ENCODE results near the gene MYG1.

MYG1 gene

GRCh38 chr12:53267306-53267998 lies 32.0 kb upstream of the MYG1 start:
- WGBS: 71% methylated on average over 16 of the region's 18 CpGs
- no peaks in the 10 kb centered on the region for H3K9me3 ChIP-seq (ENCODE audit: insufficient read depth, low read depth, low read length)
- H3K27me3 ChIP-seq (ENCODE audit: insufficient read depth, low read length): no peaks in the 10 kb centered on the region
- no peak overlapping the region for H3K9ac ChIP-seq (ENCODE audit: low read depth, low read length)
- H3K4me1 ChIP-seq (ENCODE audit: insufficient read depth, low read length): peaks cover 10% of the 10 kb centered on the region; the same call in 1 of the 2 replicates
- peak overlapping the region; percentile 95 for H3K4me3 ChIP-seq (ENCODE audit: low read length)
- H3K36me3 ChIP-seq (ENCODE audit: insufficient read depth, low read length): peaks cover 32% of the 10 kb centered on the region
- no peak overlapping the region for H3K27ac ChIP-seq (ENCODE audit: low read depth, low read length)

- Histone ChIP-seq H3K27ac (ENCODE audit: low read depth, low read length) (0 out of 2 replicates have a peak within 1 kb of the TSS, but pooled peaks have one; percentile 22), H3K36me3 (ENCODE audit: insufficient read depth, low read length) (peaks cover 37% of the 10 kb centered on the region), H3K4me3 (ENCODE audit: low read length) (peak within 1 kb of the TSS; percentile 95), H3K9ac (ENCODE audit: low read depth, low read length) (peak within 1 kb of the TSS; percentile 76), H3K9me3 (ENCODE audit: insufficient read depth, low read depth, low read length) (no peaks in the 10 kb centered on the region), H3K27me3 (ENCODE audit: insufficient read depth, low read length) (no peaks in the 10 kb centered on the region), H3K4me1 (ENCODE audit: insufficient read depth, low read length) (peaks cover 10% of the 10 kb centered on the region; the same call in 1 of the 2 replicates)
- under 1% methylated on average over 58 of the region's 58 CpGs for WGBS
Observed at GRCh38 chr12:53267999-53268629, 31.4 kb upstream of the MYG1 start, which contains the start of gene ESPL1. TSS of gene ESPL1 (plus strand) at chr12:53268299. CDS start at chr12:53268767, 468 bp downstream.

GRCh38 chr12:53268630-53269562 lies 30.6 kb upstream of the MYG1 start:
- H3K27ac ChIP-seq (ENCODE audit: low read depth, low read length): no peak overlapping the region
- peaks cover 39% of the 10 kb centered on the region for H3K36me3 ChIP-seq (ENCODE audit: insufficient read depth, low read length)
- peaks cover 10% of the 10 kb centered on the region; the same call in 1 of the 2 replicates for H3K4me1 ChIP-seq (ENCODE audit: insufficient read depth, low read length)
- peak overlapping the region; percentile 76 for H3K9ac ChIP-seq (ENCODE audit: low read depth, low read length)
- no peaks in the 10 kb centered on the region for H3K27me3 ChIP-seq (ENCODE audit: insufficient read depth, low read length)
- 65% methylated on average over 20 of the region's 20 CpGs for WGBS
- peak overlapping the region; percentile 95 for H3K4me3 ChIP-seq (ENCODE audit: low read length)
- no peaks in the 10 kb centered on the region for H3K9me3 ChIP-seq (ENCODE audit: insufficient read depth, low read depth, low read length)

GRCh38 chr12:53274445-53274844 lies 25.1 kb upstream of the MYG1 start:
- no peaks in the 10 kb centered on the region for H3K9me3 ChIP-seq (ENCODE audit: insufficient read depth, low read depth, low read length)
- 99% methylated on average over 5 of the region's 5 CpGs for WGBS
- H3K27me3 ChIP-seq (ENCODE audit: insufficient read depth, low read length): no peaks in the 10 kb centered on the region
- H3K36me3 ChIP-seq (ENCODE audit: insufficient read depth, low read length): peaks cover 84% of the 10 kb centered on the region
- H3K27ac ChIP-seq (ENCODE audit: low read depth, low read length): no peak overlapping the region
- H3K4me1 ChIP-seq (ENCODE audit: insufficient read depth, low read length): 0 out of 2 replicates have a peak, but pooled peaks cover 2% of the 10 kb centered on the region
- H3K9ac ChIP-seq (ENCODE audit: low read depth, low read length): no peak overlapping the region
- H3K4me3 ChIP-seq (ENCODE audit: low read length): no peak overlapping the region

GRCh38 chr12:53276511-53276910 lies 23.0 kb upstream of the MYG1 start:
- Histone ChIP-seq H3K4me1 (ENCODE audit: insufficient read depth, low read length) (no peaks in the 10 kb centered on the region), H3K9me3 (ENCODE audit: insufficient read depth, low read depth, low read length) (no peaks in the 10 kb centered on the region), H3K4me3 (ENCODE audit: low read length) (no peak overlapping the region), H3K9ac (ENCODE audit: low read depth, low read length) (no peak overlapping the region), H3K27me3 (ENCODE audit: insufficient read depth, low read length) (no peaks in the 10 kb centered on the region), H3K27ac (ENCODE audit: low read depth, low read length) (no peak overlapping the region), H3K36me3 (ENCODE audit: insufficient read depth, low read length) (peaks cover 82% of the 10 kb centered on the region)
- WGBS: 95% methylated on average over 11 of the region's 11 CpGs

- no peak overlapping the region for H3K4me3 ChIP-seq (ENCODE audit: low read length)
- no peak overlapping the region for H3K27ac ChIP-seq (ENCODE audit: low read depth, low read length)
- 98% methylated on average over 9 of the region's 9 CpGs for WGBS
- H3K9me3 ChIP-seq (ENCODE audit: insufficient read depth, low read depth, low read length): no peaks in the 10 kb centered on the region
- H3K9ac ChIP-seq (ENCODE audit: low read depth, low read length): no peak overlapping the region
- H3K36me3 ChIP-seq (ENCODE audit: insufficient read depth, low read length): peaks cover 84% of the 10 kb centered on the region
- no peaks in the 10 kb centered on the region for H3K4me1 ChIP-seq (ENCODE audit: insufficient read depth, low read length)
- H3K27me3 ChIP-seq (ENCODE audit: insufficient read depth, low read length): no peaks in the 10 kb centered on the region
Observed at GRCh38 chr12:53277981-53278380, 21.5 kb upstream of the MYG1 start.

- Histone ChIP-seq H3K4me3 (ENCODE audit: low read length) (no peak overlapping the region), H3K4me1 (ENCODE audit: insufficient read depth, low read length) (no peaks in the 10 kb centered on the region), H3K9ac (ENCODE audit: low read depth, low read length) (no peak overlapping the region), H3K27ac (ENCODE audit: low read depth, low read length) (no peak overlapping the region), H3K36me3 (ENCODE audit: insufficient read depth, low read length) (peaks cover 92% of the 10 kb centered on the region), H3K9me3 (ENCODE audit: insufficient read depth, low read depth, low read length) (no peaks in the 10 kb centered on the region), H3K27me3 (ENCODE audit: insufficient read depth, low read length) (no peaks in the 10 kb centered on the region)
- 92% methylated on average over 3 of the region's 3 CpGs for WGBS
Observed at GRCh38 chr12:53279283-53279869, 20.1 kb upstream of the MYG1 start.

GRCh38 chr12:53279888-53280498 lies 19.5 kb upstream of the MYG1 start:
- peaks cover 91% of the 10 kb centered on the region for H3K36me3 ChIP-seq (ENCODE audit: insufficient read depth, low read length)
- H3K4me1 ChIP-seq (ENCODE audit: insufficient read depth, low read length): no peaks in the 10 kb centered on the region
- 97% methylated on average over 9 of the region's 9 CpGs for WGBS

GRCh38 chr12:53286448-53286847 lies 13.0 kb upstream of the MYG1 start:
- no peaks in the 10 kb centered on the region for H3K9me3 ChIP-seq (ENCODE audit: insufficient read depth, low read depth, low read length)
- no peak overlapping the region for H3K9ac ChIP-seq (ENCODE audit: low read depth, low read length)
- no peak overlapping the region for H3K4me3 ChIP-seq (ENCODE audit: low read length)
- WGBS: 95% methylated on average over 9 of the region's 9 CpGs
- H3K4me1 ChIP-seq (ENCODE audit: insufficient read depth, low read length): no peaks in the 10 kb centered on the region
- peaks cover 85% of the 10 kb centered on the region for H3K36me3 ChIP-seq (ENCODE audit: insufficient read depth, low read length)
- no peaks in the 10 kb centered on the region for H3K27me3 ChIP-seq (ENCODE audit: insufficient read depth, low read length)
- no peak overlapping the region for H3K27ac ChIP-seq (ENCODE audit: low read depth, low read length)

More at GRCh38 chr12:53279888-53280498, 19.5 kb upstream of the MYG1 start:
- Histone ChIP-seq H3K27ac (ENCODE audit: low read depth, low read length) (no peak overlapping the region), H3K9me3 (ENCODE audit: insufficient read depth, low read depth, low read length) (no peaks in the 10 kb centered on the region), H3K4me3 (ENCODE audit: low read length) (no peak overlapping the region), H3K9ac (ENCODE audit: low read depth, low read length) (no peak overlapping the region), H3K27me3 (ENCODE audit: insufficient read depth, low read length) (no peaks in the 10 kb centered on the region)

GRCh38 chr12:53287741-53288216 lies 11.7 kb upstream of the MYG1 start:
- H3K27me3 ChIP-seq (ENCODE audit: insufficient read depth, low read length): no peaks in the 10 kb centered on the region
- no peak overlapping the region for H3K27ac ChIP-seq (ENCODE audit: low read depth, low read length)
- no peak overlapping the region for H3K4me3 ChIP-seq (ENCODE audit: low read length)
- H3K9ac ChIP-seq (ENCODE audit: low read depth, low read length): no peak overlapping the region
- no peaks in the 10 kb centered on the region for H3K9me3 ChIP-seq (ENCODE audit: insufficient read depth, low read depth, low read length)
- 81% methylated on average over 11 of the region's 11 CpGs for WGBS
- peaks cover 86% of the 10 kb centered on the region for H3K36me3 ChIP-seq (ENCODE audit: insufficient read depth, low read length)
- no peaks in the 10 kb centered on the region for H3K4me1 ChIP-seq (ENCODE audit: insufficient read depth, low read length)

Data from HUES64 (cell line).